Measurements from ENCODE around the gene GLG1.

GLG1 gene

DNA sequence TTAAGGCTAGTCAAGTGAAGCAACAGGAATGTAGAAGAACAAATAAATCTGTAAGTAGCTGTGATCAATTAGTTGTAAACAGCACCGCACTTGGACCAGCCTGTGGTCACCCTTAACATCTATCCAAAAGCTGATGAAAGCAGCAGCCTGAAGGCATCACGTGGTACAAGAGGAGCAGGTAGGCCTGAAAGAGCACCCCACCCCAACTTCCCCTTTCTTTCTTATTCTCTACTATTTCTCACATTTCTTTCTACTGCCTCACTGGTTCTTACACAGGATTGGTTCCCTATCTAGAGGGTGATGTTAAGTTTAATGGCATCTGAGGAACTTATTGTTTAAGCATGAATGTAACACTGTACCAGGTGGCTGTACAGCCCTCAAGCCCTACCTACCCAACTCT lies 143.0 kb downstream of the GLG1 start:
- H3K9me3 Mint-ChIP-seq = no peaks in the 10 kb centered on the region
- no peaks in the 10 kb centered on the region for H3K4me1 Mint-ChIP-seq
- no peaks in the 10 kb centered on the region for H3K27me3 Mint-ChIP-seq (ENCODE audit: low read depth)
- TF ChIP-seq, protein P1, sequence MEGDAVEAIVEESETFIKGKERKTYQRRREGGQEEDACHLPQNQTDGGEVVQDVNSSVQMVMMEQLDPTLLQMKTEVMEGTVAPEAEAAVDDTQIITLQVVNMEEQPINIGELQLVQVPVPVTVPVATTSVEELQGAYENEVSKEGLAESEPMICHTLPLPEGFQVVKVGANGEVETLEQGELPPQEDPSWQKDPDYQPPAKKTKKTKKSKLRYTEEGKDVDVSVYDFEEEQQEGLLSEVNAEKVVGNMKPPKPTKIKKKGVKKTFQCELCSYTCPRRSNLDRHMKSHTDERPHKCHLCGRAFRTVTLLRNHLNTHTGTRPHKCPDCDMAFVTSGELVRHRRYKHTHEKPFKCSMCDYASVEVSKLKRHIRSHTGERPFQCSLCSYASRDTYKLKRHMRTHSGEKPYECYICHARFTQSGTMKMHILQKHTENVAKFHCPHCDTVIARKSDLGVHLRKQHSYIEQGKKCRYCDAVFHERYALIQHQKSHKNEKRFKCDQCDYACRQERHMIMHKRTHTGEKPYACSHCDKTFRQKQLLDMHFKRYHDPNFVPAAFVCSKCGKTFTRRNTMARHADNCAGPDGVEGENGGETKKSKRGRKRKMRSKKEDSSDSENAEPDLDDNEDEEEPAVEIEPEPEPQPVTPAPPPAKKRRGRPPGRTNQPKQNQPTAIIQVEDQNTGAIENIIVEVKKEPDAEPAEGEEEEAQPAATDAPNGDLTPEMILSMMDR (IDR thresholded peaks at IDR 0.05; ENCODE audit: unreplicated experiment in 3 of 3) = no peak
- H3K27ac Mint-ChIP-seq = no peak overlapping the region
- H3K36me3 Mint-ChIP-seq (ENCODE audit: low read depth) = peaks cover 83% of the 10 kb centered on the region
- no peak overlapping the region for H3K4me3 Mint-ChIP-seq

DNA sequence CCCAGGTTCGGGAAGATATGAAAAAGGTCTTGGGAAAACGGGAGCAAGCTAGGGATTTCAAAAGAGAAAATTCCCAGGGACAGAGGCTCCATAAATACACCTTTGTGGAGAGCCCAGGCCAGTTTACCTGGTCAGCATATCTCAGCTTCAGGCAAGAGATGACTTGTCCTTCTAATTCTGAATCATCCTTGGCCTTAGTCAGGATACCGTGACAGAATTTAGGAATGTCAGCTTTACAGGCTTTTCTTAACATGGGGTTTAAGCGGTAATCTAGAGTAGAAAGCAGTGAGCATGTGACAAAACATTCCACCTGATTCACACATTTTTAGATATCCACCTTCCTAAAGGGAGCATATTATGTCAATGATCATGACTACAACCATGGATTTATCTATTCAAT lies 144.6 kb downstream of the GLG1 start:
- H3K36me3 Mint-ChIP-seq (ENCODE audit: low read depth) = peaks cover 84% of the 10 kb centered on the region
- H3K27ac Mint-ChIP-seq = no peak overlapping the region
- H3K4me1 Mint-ChIP-seq = no peaks in the 10 kb centered on the region
- TF ChIP-seq, protein P1 (IDR thresholded peaks at IDR 0.05; ENCODE audit: unreplicated experiment in 3 of 3) = no peak
- H3K4me3 Mint-ChIP-seq = no peak overlapping the region
- H3K9me3 Mint-ChIP-seq = no peaks in the 10 kb centered on the region
- no peaks in the 10 kb centered on the region for H3K27me3 Mint-ChIP-seq (ENCODE audit: low read depth)

DNA sequence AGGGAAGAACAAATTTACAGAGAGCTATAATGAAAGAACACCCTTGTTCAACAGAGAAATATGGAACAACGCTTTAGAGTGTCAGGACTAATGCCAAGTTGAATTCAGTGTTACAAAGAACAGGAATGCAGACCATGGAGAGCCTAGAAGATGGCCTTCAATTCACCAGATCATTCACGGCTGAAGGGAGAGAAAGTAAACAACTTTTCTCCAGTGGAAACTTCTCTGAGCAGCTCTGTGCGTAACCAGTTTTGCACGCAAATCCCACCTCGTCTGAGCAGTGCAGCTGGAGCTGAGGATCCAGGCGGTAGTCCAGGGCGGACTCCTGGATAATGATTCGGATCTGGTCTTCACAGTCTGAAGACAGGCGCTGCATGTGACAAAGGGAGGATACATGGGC lies 145.1 kb downstream of the GLG1 start:
- H3K4me1 Mint-ChIP-seq = no peaks in the 10 kb centered on the region
- no peaks in the 10 kb centered on the region for H3K9me3 Mint-ChIP-seq
- H3K36me3 Mint-ChIP-seq (ENCODE audit: low read depth) = peaks cover 81% of the 10 kb centered on the region
- H3K27me3 Mint-ChIP-seq (ENCODE audit: low read depth) = no peaks in the 10 kb centered on the region
- H3K4me3 Mint-ChIP-seq = no peak overlapping the region
- TF ChIP-seq, protein P1 (IDR thresholded peaks at IDR 0.05; ENCODE audit: unreplicated experiment in 3 of 3) = no peak
- H3K27ac Mint-ChIP-seq = no peak overlapping the region

DNA sequence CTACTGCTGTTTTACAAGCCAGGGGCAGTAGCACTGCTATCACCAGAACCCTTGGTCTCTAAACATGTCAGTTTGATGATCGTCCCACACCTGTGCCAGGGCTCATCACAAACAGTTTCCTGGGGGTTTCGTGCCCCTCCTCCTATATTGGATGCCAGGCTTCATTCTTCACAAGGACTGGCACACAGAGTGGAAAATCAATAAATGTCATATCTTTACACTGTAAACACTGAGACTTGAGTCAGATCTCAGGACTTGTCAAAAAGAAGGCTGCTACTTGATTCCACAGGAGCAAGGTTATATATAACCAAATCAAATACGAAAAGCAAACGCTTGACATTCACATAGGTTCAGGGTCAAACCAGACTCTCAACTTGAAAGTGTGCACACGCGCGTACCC lies 146.4 kb downstream of the GLG1 start:
- H3K27ac Mint-ChIP-seq = no peak overlapping the region
- TF ChIP-seq, protein P1 (IDR thresholded peaks at IDR 0.05; ENCODE audit: unreplicated experiment in 3 of 3) = no peak
- H3K27me3 Mint-ChIP-seq (ENCODE audit: low read depth) = no peaks in the 10 kb centered on the region
- peaks cover 81% of the 10 kb centered on the region for H3K36me3 Mint-ChIP-seq (ENCODE audit: low read depth)
- H3K9me3 Mint-ChIP-seq = no peaks in the 10 kb centered on the region
- no peak overlapping the region for H3K4me3 Mint-ChIP-seq
- H3K4me1 Mint-ChIP-seq = no peaks in the 10 kb centered on the region

DNA sequence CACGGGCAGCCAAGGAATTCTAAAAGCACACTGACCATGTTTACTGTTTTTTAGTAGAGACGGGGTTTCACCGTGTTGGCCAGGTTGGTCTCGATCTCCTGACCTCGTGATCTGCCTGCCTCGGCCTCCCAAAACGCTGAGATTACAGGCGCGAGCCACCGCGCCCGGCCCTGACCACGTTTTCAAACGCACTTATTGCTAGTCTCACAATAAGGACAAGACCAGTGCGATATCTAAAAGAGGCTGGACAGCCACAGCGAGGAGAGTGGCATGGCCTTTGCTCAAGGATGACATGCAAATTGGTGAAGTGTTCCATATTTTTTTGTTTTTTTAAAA lies 150.7 kb downstream of the GLG1 start:
- Mint-ChIP-seq H3K36me3 (ENCODE audit: low read depth) (peaks cover 75% of the 10 kb centered on the region), H3K4me3 (no peak overlapping the region), H3K27ac (no peak overlapping the region), H3K9me3 (no peaks in the 10 kb centered on the region), H3K27me3 (ENCODE audit: low read depth) (no peaks in the 10 kb centered on the region), H3K4me1 (no peaks in the 10 kb centered on the region)
- TF ChIP-seq, protein P1 (IDR thresholded peaks at IDR 0.05; ENCODE audit: unreplicated experiment in 3 of 3) = no peak

DNA sequence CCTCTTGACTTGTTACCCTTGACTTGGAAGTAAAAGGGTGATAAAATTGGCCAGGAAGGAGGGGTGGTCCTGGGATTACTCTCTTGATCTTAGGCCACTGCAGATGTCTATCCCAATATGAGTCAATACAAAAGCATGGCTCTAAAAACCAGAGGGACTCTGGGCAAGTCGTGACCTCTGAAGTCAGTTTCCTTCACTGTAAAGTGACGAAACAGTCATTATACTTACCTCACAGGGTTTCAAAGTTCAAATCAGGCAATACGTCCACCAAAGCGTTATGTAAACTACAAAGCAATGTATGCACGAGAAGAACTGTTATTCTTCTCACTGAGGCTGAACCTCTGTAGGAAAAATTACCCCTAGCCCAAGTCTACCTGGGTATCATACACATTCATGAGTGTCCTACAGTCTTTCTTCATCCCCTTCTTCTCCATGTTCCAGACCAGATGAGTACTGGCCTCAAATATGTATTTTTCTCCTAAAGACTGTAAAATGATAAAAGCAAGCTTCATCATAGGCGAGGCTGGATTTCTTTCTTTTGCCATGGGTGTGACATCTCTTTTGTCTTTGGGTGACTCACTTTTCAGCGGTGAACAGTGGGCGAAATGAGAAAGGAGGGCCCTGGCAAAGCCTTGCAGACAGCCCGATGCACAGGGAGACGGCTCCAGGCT lies 151.2 kb downstream of the GLG1 start:
- H3K27ac Mint-ChIP-seq = no peak overlapping the region
- peaks cover 76% of the 10 kb centered on the region for H3K36me3 Mint-ChIP-seq (ENCODE audit: low read depth)
- H3K4me1 Mint-ChIP-seq = no peaks in the 10 kb centered on the region
- TF ChIP-seq, protein P1 (IDR thresholded peaks at IDR 0.05; ENCODE audit: unreplicated experiment in 3 of 3) = no peak
- no peaks in the 10 kb centered on the region for H3K9me3 Mint-ChIP-seq
- H3K27me3 Mint-ChIP-seq (ENCODE audit: low read depth) = no peaks in the 10 kb centered on the region
- no peak overlapping the region for H3K4me3 Mint-ChIP-seq
